Liver (tissue), 2 donors: Measurements from ENCODE around the gene FHOD1.

Experiments
- CTCF ChIP-seq: fragments of 150-350 bp; IDR thresholded peaks from 2 replicates; pipeline ENCODE4 v1.5.1; 2017; ENCODE audit warnings: improper control_type of control experiment, low read depth, low read length; ENCODE audit not compliant: missing input control
- FOXA1 ChIP-seq: IDR thresholded peaks from 2 replicates; pipeline ENCODE4 v1.6.1; 2016; ENCODE audit warnings: antibody characterized with exemption
- MAX ChIP-seq: IDR thresholded peaks from 2 replicates; pipeline ENCODE4 v1.6.1; 2016; ENCODE audit warnings: antibody characterized with exemption
- REST ChIP-seq: IDR thresholded peaks from 2 replicates; pipeline ENCODE4 v1.6.1; 2016; ENCODE audit warnings: antibody characterized with exemption, mild to moderate bottlenecking
- ZBTB33 ChIP-seq: IDR thresholded peaks from 2 replicates; pipeline ENCODE4 v1.6.1; 2016; ENCODE audit warnings: antibody characterized with exemption
- donor health status: healthy.

- TF ChIP-seq FOXA1 (no peak), MAX (no peak), CTCF (no peak), ZBTB33 (no peak), REST (no peak)
These were observed 24.2 kb upstream of the FHOD1 start for GRCh38 chr16:67271446-67271845.
